PFSK-1 (cell line): ENCODE data around the gene ZNF654. TPM values are rescaled to one million over a fixed set of nuclear protein-coding genes. Genes with fewer than 3 reads are reported as not detected.

ENCODE experiments used
- FOXP2 ChIP-seq: optimal IDR thresholded peaks from 2 replicates; pipeline ENCODE3; 2011; ENCODE audit warnings: borderline replicate concordance, control low read depth, inconsistent platforms; ENCODE audit not compliant: insufficient read depth; ENCODE audit errors: extremely low read length, extremely low read depth
- POLR2AphosphoS5 ChIP-seq: IDR thresholded peaks from 2 replicates; pipeline ENCODE4 v1.6.1; 2012; ENCODE audit warnings: low read depth, mild to moderate bottlenecking, control low read depth, low read length, moderate library complexity
- SIN3A ChIP-seq: IDR thresholded peaks from 2 replicates; pipeline ENCODE4 v1.6.1; 2012; ENCODE audit warnings: mild to moderate bottlenecking, low read length, moderate library complexity, borderline replicate concordance; ENCODE audit not compliant: insufficient read depth
- TAF1 ChIP-seq: IDR thresholded peaks from 2 replicates; pipeline ENCODE4 v1.6.1; 2012; ENCODE audit warnings: low read length, control low read depth, borderline replicate concordance; ENCODE audit not compliant: insufficient read depth
- polyA plus RNA-seq: library from polyadenylated mRNA; unstranded; fragments of >200 nt; gene quantifications from one replicate; pipeline ENCODE4 v1.2.1, GENCODE V29; 2012; ENCODE audit warnings: low read depth, missing spikeins; ENCODE audit not compliant: insufficient read length
- TF ChIP-seq, protein P1 (sequence below), 2 experiments: IDR thresholded peaks; 2 replicates each; pipeline versions ENCODE4 v1.6.1 to v1.8.0; 2011 to 2012; ENCODE audit warnings: low read depth in 2 of 2, low read length in 2 of 2, control low read depth in 1 of 2, inconsistent platforms in 1 of 2, mild to moderate bottlenecking in 1 of 2, moderate library complexity in 1 of 2; ENCODE audit not compliant: insufficient read depth in 1 of 2

ZNF654 gene
- 1.0 TPM for polyA plus RNA-seq

DNA sequence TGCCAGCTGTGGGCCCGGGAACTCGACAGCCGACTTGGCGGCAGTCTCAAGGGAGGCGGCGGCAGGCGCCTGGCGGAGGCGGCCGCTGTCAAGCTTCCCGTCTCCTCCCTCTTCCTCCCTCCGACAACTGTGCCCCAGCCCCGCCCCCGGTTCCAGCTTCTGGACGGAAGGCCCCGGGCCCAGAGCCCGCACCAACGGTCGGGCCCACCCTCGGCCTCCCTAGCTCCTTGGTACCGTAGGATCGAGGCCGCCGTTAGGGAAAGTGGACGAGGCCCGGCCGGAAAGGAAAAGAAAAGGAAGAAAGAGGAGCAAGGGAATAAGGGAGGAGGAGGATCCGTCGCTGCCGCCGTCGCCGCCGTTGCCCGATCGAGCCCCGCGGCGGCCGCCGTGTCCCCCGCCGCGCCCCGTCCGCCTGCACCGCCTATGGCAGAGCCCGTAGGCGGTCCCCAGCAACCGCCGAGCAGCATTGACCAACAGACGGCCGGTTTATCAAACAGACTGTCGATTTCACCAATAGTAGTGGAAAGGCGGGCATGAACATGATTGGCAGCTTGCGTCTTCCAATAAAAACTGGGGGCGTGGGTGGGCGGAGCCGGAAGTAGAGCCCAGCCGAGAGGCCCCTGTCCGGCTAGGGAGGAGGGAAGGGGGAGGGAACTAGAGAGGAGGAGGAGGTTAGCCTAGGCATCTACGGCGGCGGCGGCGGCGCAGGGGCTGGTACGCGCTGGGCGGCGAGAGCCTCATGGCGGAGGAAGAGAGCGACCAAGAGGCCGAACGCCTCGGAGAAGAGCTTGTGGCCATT, at the start of gene ZNF654, which contains the start of gene CGGBP1:
ZNF654 (plus strand) TSS at position 675 of the 799 bp plus-strand sequence; CDS start at position 740, 65 bp downstream.
CGGBP1 (minus strand) TSS at position 425 of the 799 bp plus-strand sequence. CDS start 3,029 bp downstream, outside the sequence.
- TF ChIP-seq POLR2AphosphoS5 (peak; percentile 15), FOXP2 (peak; percentile 9), TAF1 (no peak; the same call in 1 of the 2 replicates), SIN3A (0 out of 2 replicates have a peak, but pooled peaks have one; percentile 6)
- TF ChIP-seq, protein P1, sequence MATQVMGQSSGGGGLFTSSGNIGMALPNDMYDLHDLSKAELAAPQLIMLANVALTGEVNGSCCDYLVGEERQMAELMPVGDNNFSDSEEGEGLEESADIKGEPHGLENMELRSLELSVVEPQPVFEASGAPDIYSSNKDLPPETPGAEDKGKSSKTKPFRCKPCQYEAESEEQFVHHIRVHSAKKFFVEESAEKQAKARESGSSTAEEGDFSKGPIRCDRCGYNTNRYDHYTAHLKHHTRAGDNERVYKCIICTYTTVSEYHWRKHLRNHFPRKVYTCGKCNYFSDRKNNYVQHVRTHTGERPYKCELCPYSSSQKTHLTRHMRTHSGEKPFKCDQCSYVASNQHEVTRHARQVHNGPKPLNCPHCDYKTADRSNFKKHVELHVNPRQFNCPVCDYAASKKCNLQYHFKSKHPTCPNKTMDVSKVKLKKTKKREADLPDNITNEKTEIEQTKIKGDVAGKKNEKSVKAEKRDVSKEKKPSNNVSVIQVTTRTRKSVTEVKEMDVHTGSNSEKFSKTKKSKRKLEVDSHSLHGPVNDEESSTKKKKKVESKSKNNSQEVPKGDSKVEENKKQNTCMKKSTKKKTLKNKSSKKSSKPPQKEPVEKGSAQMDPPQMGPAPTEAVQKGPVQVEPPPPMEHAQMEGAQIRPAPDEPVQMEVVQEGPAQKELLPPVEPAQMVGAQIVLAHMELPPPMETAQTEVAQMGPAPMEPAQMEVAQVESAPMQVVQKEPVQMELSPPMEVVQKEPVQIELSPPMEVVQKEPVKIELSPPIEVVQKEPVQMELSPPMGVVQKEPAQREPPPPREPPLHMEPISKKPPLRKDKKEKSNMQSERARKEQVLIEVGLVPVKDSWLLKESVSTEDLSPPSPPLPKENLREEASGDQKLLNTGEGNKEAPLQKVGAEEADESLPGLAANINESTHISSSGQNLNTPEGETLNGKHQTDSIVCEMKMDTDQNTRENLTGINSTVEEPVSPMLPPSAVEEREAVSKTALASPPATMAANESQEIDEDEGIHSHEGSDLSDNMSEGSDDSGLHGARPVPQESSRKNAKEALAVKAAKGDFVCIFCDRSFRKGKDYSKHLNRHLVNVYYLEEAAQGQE (IDR thresholded peaks at IDR 0.05; ENCODE audit: insufficient read depth in 1 of 2, low read depth in 2 of 2, low read length in 2 of 2), result no peak; a peak in 1 of 4 replicates

DNA sequence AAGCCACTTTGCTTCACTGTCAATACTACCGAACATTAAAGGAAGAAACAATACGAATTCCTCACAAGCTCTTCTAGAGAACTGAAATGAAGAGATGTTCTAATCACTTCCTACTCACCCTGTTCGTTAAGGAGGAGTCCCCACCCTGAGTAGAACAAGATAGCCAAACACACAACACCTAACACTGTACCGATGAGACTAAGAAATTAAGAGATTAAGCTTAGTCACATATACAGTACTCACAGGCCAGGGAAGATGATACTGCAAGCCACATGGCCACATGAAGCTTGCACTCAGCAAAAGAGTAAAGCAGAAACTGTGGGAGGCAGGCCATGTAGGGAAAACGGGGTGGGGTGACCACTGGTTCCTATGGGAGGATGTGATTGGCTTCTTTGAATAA, 48.2 kb upstream of the ZNF654 start:
- TF ChIP-seq SIN3A, result no peak
- TF ChIP-seq TAF1, result no peak
- TF ChIP-seq FOXP2, result no peak
- no peak for TF ChIP-seq POLR2AphosphoS5
- TF ChIP-seq, protein P1 (IDR thresholded peaks at IDR 0.05; ENCODE audit: insufficient read depth in 1 of 2, low read depth in 2 of 2, low read length in 2 of 2), result no peak

GRCh38 chr3:88013592-88013991, 45.5 kb upstream of the ZNF654 start:
- no peak for TF ChIP-seq POLR2AphosphoS5
- no peak for TF ChIP-seq TAF1
- TF ChIP-seq FOXP2, result no peak
- no peak for TF ChIP-seq SIN3A
- TF ChIP-seq, protein P1 (IDR thresholded peaks at IDR 0.05; ENCODE audit: insufficient read depth in 1 of 2, low read depth in 2 of 2, low read length in 2 of 2), result no peak

- TF ChIP-seq SIN3A (no peak), FOXP2 (no peak), TAF1 (no peak), POLR2AphosphoS5 (no peak)
- TF ChIP-seq, protein P1 (IDR thresholded peaks at IDR 0.05; ENCODE audit: insufficient read depth in 1 of 2, low read depth in 2 of 2, low read length in 2 of 2), result no peak
Measured at GRCh38 chr3:88019024-88019423, 40.0 kb upstream of the ZNF654 start.
